Uterus (tissue), 4 donors: ENCODE measurements around the gene SH3GL2. TPM values are rescaled to one million over a fixed set of nuclear protein-coding genes. Genes with fewer than 3 reads are reported as not detected.

Experiments
- DNase-seq, 2 donors: peaks; one replicate each; pipeline ENCODE4 v3.0.0-alpha.2; 2019 to 2020
- H3K27ac ChIP-seq, 2 donors: fragments of 200-600 bp; sonication (generic); 1 replicate in 1 of 2; 2 replicates in 1 of 2; pipeline ENCODE4 v1.5.1; 2016 to 2018
- H3K27me3 ChIP-seq, 2 donors: fragments of 200-600 bp; sonication (generic); one replicate each; pipeline ENCODE4 v1.5.1; 2018 to 2019; ENCODE audit warnings: control low read depth in 1 of 2
- H3K36me3 ChIP-seq, 2 donors: fragments of 200-600 bp; sonication (generic); one replicate each; pipeline ENCODE4 v1.5.1; 2019; ENCODE audit warnings: control low read depth in 1 of 2
- H3K4me1 ChIP-seq, 2 donors: fragments of 200-600 bp; sonication (generic); one replicate each; pipeline ENCODE4 v1.5.1; 2018 to 2019; ENCODE audit warnings: control low read depth in 1 of 2
- H3K4me3 ChIP-seq, 2 donors: fragments of 200-600 bp; sonication (generic); 1 replicate in 1 of 2; 2 replicates in 1 of 2; pipeline ENCODE4 v1.5.1; 2018 to 2019; ENCODE audit warnings: mild to moderate bottlenecking in 1 of 2
- H3K9me3 ChIP-seq, 2 donors: fragments of 200-600 bp; sonication (generic); one replicate each; pipeline ENCODE4 v1.5.1; 2019; ENCODE audit warnings: control low read depth in 1 of 2
- POLR2A ChIP-seq, 2 donors: fragments of 450-650 bp; IDR thresholded peaks; one replicate each; pipeline ENCODE4 v1.6.1; 2016; ENCODE audit warnings: antibody characterized with exemption in 2 of 2, mild to moderate bottlenecking in 1 of 2, moderate library complexity in 1 of 2
- intact Hi-C: fragments of 100-400 bp; cut with DNase I; formaldehyde crosslinking; loops from one replicate; pipeline ENCODE4 v1.15.1; 2023; ENCODE audit warnings: low total_unique reads
- total RNA-seq, 4 donors: library from RNA; depleted of rRNA in 3 of 4; stranded (reverse); fragments of >200 nt in 3 of 4; gene quantifications; one replicate each; pipeline versions ENCODE4 v1.1.0 to v1.2.4, GENCODE V29; 2014 to 2023
- TF ChIP-seq, protein P1 (sequence below), 4 experiments: fragments of 200-600 bp in 2 of 4; fragments of 450-650 bp in 2 of 4; sonication (generic) in 2 of 4; IDR thresholded peaks; one replicate each; pipeline ENCODE4 v1.5.1; 2016 to 2019; ENCODE audit warnings: antibody characterized with exemption in 4 of 4, mild to moderate bottlenecking in 2 of 4, moderate library complexity in 1 of 4
- donor health status: DM: yes; HTN: yes; CAD: no.

SH3GL2 gene
- total RNA-seq, 4 donors from 2014 or later = 2.4 to 7.0 (median 2.4) TPM; not detected in 1

GRCh38 chr9:17829064-17829463 is 250.2 kb downstream of the SH3GL2 start:
- DNase-seq = no peak
- TF ChIP-seq, protein P1, sequence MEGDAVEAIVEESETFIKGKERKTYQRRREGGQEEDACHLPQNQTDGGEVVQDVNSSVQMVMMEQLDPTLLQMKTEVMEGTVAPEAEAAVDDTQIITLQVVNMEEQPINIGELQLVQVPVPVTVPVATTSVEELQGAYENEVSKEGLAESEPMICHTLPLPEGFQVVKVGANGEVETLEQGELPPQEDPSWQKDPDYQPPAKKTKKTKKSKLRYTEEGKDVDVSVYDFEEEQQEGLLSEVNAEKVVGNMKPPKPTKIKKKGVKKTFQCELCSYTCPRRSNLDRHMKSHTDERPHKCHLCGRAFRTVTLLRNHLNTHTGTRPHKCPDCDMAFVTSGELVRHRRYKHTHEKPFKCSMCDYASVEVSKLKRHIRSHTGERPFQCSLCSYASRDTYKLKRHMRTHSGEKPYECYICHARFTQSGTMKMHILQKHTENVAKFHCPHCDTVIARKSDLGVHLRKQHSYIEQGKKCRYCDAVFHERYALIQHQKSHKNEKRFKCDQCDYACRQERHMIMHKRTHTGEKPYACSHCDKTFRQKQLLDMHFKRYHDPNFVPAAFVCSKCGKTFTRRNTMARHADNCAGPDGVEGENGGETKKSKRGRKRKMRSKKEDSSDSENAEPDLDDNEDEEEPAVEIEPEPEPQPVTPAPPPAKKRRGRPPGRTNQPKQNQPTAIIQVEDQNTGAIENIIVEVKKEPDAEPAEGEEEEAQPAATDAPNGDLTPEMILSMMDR (IDR thresholded peaks at IDR 0.05) = no peak
- no peak for TF ChIP-seq POLR2A (IDR thresholded peaks at IDR 0.05)
- intact Hi-C loops = no loop called here

DNA sequence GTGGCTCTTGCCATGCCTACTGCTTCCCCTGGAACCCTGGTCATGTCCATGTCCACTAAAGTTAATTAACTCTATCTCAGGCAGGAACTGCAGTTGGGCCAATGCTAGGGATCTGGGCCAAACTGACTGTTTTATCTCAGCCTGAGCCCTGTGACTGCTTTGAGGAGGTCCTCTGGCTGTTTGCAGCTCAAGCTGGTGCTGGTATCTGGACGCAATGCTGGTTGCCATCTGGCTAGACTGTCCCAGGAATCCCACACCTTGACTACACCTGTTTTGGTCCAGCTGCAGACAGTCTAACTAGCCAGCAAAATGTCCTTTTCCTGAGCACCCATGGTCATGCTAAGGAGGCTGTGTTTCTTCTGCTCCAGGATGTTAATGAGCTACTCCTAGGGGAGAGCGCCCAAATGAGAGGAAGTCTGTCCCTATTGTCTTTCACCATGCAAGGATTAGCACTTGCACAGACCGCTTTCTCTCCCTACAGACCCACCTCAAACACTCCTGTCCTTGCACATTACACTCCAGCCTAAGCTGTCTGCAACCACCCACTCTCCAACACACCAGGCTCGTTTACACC is 251.0 kb downstream of the SH3GL2 start:
- Histone ChIP-seq H3K36me3 (no peaks in the 10 kb centered on the region), H3K4me1 (no peaks in the 10 kb centered on the region), H3K27me3 (no peaks in the 10 kb centered on the region), H3K4me3 (no peak overlapping the region), H3K9me3 (no peaks in the 10 kb centered on the region), H3K27ac (no peak overlapping the region)
- no peak for DNase-seq
- no peak for TF ChIP-seq POLR2A (IDR thresholded peaks at IDR 0.05)
- TF ChIP-seq, protein P1 (IDR thresholded peaks at IDR 0.05) = no peak
- intact Hi-C loops = no loop called here

More at GRCh38 chr9:17829064-17829463, 250.2 kb downstream of the SH3GL2 start:
- no peaks in the 10 kb centered on the region for H3K27me3 ChIP-seq
- no peak overlapping the region for H3K27ac ChIP-seq
- H3K4me3 ChIP-seq = no peak overlapping the region
- no peaks in the 10 kb centered on the region for H3K4me1 ChIP-seq
- H3K9me3 ChIP-seq = no peaks in the 10 kb centered on the region
- H3K36me3 ChIP-seq = no peaks in the 10 kb centered on the region

GRCh38 chr9:17832812-17833211 is 253.9 kb downstream of the SH3GL2 start:
- Histone ChIP-seq H3K27ac (no peak overlapping the region), H3K36me3 (no peaks in the 10 kb centered on the region), H3K4me3 (no peak overlapping the region), H3K9me3 (no peaks in the 10 kb centered on the region), H3K4me1 (no peaks in the 10 kb centered on the region), H3K27me3 (no peaks in the 10 kb centered on the region)
- TF ChIP-seq POLR2A (IDR thresholded peaks at IDR 0.05) = no peak
- TF ChIP-seq, protein P1 (IDR thresholded peaks at IDR 0.05) = no peak
- DNase-seq = no peak
- intact Hi-C loops = no loop called here

- Histone ChIP-seq H3K36me3 (no peaks in the 10 kb centered on the region), H3K4me1 (no peaks in the 10 kb centered on the region), H3K9me3 (no peaks in the 10 kb centered on the region), H3K27ac (no peak overlapping the region), H3K27me3 (no peaks in the 10 kb centered on the region), H3K4me3 (no peak overlapping the region)
- TF ChIP-seq POLR2A (IDR thresholded peaks at IDR 0.05) = no peak
- TF ChIP-seq, protein P1 (IDR thresholded peaks at IDR 0.05) = no peak
- no peak for DNase-seq
- intact Hi-C loops = no loop called here
These were observed 255.0 kb downstream of the SH3GL2 start for GRCh38 chr9:17833846-17834245.

DNA sequence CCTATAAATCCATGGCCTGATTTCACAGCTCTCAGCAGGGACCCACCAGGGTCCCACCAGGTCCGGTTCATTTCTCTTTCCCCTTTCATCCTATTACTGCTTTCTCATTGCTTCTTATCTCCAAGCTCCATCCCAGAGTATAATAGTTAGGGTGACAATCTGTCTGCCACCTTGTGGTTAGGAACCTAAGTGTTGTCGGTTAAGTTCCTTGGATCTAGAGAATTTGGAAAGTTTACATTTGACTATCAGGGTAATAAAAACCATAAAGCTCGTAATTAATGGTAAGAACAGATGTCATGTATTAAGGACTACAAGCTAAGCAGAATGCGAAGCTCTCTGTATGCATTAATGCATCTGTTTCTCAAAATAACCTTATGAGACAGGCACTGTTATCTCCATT is 259.1 kb downstream of the SH3GL2 start:
- intact Hi-C loops = no loop called here
- H3K36me3 ChIP-seq = no peaks in the 10 kb centered on the region

More for the DNA sequence above, 259.1 kb downstream of the SH3GL2 start:
- H3K27me3 ChIP-seq = no peaks in the 10 kb centered on the region
- H3K9me3 ChIP-seq = no peaks in the 10 kb centered on the region
- no peak for DNase-seq
- no peaks in the 10 kb centered on the region for H3K4me1 ChIP-seq
- TF ChIP-seq POLR2A (IDR thresholded peaks at IDR 0.05) = no peak
- TF ChIP-seq, protein P1 (IDR thresholded peaks at IDR 0.05) = no peak
- no peak overlapping the region for H3K4me3 ChIP-seq
- H3K27ac ChIP-seq = no peak overlapping the region
